OCI-LY1 (cell line): ENCODE data around the gene TPRG1.
A peak's percentile ranks its signal among the peaks of the same experiment; 100 is the strongest.

Source experiments
- H2AFZ ChIP-seq: fragments of 200-600 bp; sonication (generic), shearing (Covaris generic); 2 replicates; pipeline ENCODE4 v1.6.0; 2014; ENCODE audit warnings: antibody characterized with exemption, mild to moderate bottlenecking, low read length
- H3F3A ChIP-seq: fragments of 200-600 bp; sonication (generic), shearing (Covaris generic); 2 replicates; pipeline ENCODE4 v1.6.0; 2014; ENCODE audit warnings: mild to moderate bottlenecking, antibody characterized with exemption, low read length, moderate library complexity; ENCODE audit not compliant: insufficient read depth
- H3K27ac ChIP-seq: fragments of 200-600 bp; sonication (generic); 2 replicates; pipeline ENCODE4 v1.5.1; 2014; ENCODE audit warnings: low read length, mixed run types, mild to moderate bottlenecking, low read depth; ENCODE audit not compliant: poor library complexity, severe bottlenecking
- H3K27me3 ChIP-seq: fragments of 200-600 bp; sonication (generic); 2 replicates; pipeline ENCODE4 v1.6.0; 2014; ENCODE audit warnings: antibody characterized with exemption, mild to moderate bottlenecking, low read length, moderate library complexity; ENCODE audit not compliant: insufficient read depth
- H3K36me3 ChIP-seq: fragments of 200-600 bp; sonication (generic); 2 replicates; pipeline ENCODE4 v1.6.1; 2014; ENCODE audit warnings: mild to moderate bottlenecking, antibody characterized with exemption, low read length, moderate library complexity, mixed read lengths; ENCODE audit not compliant: insufficient read depth
- H3K4me1 ChIP-seq: fragments of 200-600 bp; sonication (generic); 2 replicates; pipeline ENCODE4 v1.5.1; 2014; ENCODE audit warnings: mild to moderate bottlenecking, low read length, moderate library complexity; ENCODE audit not compliant: insufficient read depth, severe bottlenecking
- H3K4me2 ChIP-seq: fragments of 200-600 bp; sonication (generic), shearing (Covaris generic); 2 replicates; pipeline ENCODE4 v1.6.1; 2014; ENCODE audit warnings: low read length
- H3K4me3 ChIP-seq: fragments of 200-600 bp; sonication (generic); 2 replicates; pipeline ENCODE4 v1.5.1; 2014; ENCODE audit warnings: low read length, low read depth, mild to moderate bottlenecking, mixed read lengths; ENCODE audit not compliant: poor library complexity, severe bottlenecking
- H3K79me2 ChIP-seq: fragments of 200-600 bp; shearing (Covaris generic); 2 replicates; pipeline ENCODE4 v1.6.1; 2016; ENCODE audit warnings: mixed run types, low read length, mixed read lengths; ENCODE audit not compliant: insufficient read depth
- H3K9ac ChIP-seq: fragments of 200-600 bp; sonication (generic), shearing (Covaris generic); 2 replicates; pipeline ENCODE4 v1.6.1; 2014; ENCODE audit warnings: mild to moderate bottlenecking, low read length, mixed read lengths
- H3K9me2 ChIP-seq: fragments of 200-600 bp; sonication (generic), shearing (Covaris generic); 2 replicates; pipeline ENCODE4 v1.6.1; 2014; ENCODE audit warnings: low read depth, mild to moderate bottlenecking, low read length, mixed read lengths
- H3K9me3 ChIP-seq: fragments of 200-600 bp; shearing (Covaris generic); 2 replicates; pipeline ENCODE4 v1.6.1; 2014; ENCODE audit warnings: low read length, mixed read lengths
- H4K20me1 ChIP-seq: fragments of 200-600 bp; sonication (generic), shearing (Covaris generic); 2 replicates; pipeline ENCODE4 v1.6.0; 2016; ENCODE audit warnings: mild to moderate bottlenecking, low read length; ENCODE audit not compliant: insufficient read depth
- CTCF ChIP-seq: fragments of 200-600 bp; sonication (generic), shearing (Covaris generic); IDR thresholded peaks from 2 replicates; pipeline ENCODE4 v1.5.1; 2017; ENCODE audit warnings: mild to moderate bottlenecking, antibody characterized with exemption, low read length, moderate library complexity, mixed read lengths
- EZH2 ChIP-seq: fragments of 200-600 bp; sonication (generic), shearing (Covaris generic); IDR thresholded peaks from 2 replicates; pipeline ENCODE4 v1.8.0; 2017; ENCODE audit warnings: borderline replicate concordance, mixed run types, mild to moderate bottlenecking, antibody characterized with exemption, low read length, moderate library complexity, mixed read lengths

The TPRG1 gene

GRCh38 chr3:189229196-189229828 is 57.5 kb downstream of the TPRG1 start:
- H3K27me3 ChIP-seq = no peaks in the 10 kb centered on the region
- no peaks in the 10 kb centered on the region for H3F3A ChIP-seq
- no peaks in the 10 kb centered on the region for H3K4me1 ChIP-seq
- H4K20me1 ChIP-seq = no peaks in the 10 kb centered on the region
- no peak overlapping the region for H3K4me2 ChIP-seq
- H3K79me2 ChIP-seq = no peaks in the 10 kb centered on the region
- no peak overlapping the region for H3K9ac ChIP-seq
- no peaks in the 10 kb centered on the region for H3K9me3 ChIP-seq
- no peak overlapping the region for H3K4me3 ChIP-seq
- no peaks in the 10 kb centered on the region for H3K9me2 ChIP-seq
- no peaks in the 10 kb centered on the region for H3K36me3 ChIP-seq
- H3K27ac ChIP-seq = no peak overlapping the region
- no peak overlapping the region for H2AFZ ChIP-seq
- TF ChIP-seq EZH2 = no peak
- no peak for TF ChIP-seq CTCF

- TF ChIP-seq EZH2 (no peak), CTCF (no peak)
- no peaks in the 10 kb centered on the region for H3K79me2 ChIP-seq
These were observed 61.0 kb downstream of the TPRG1 start for GRCh38 chr3:189232790-189233189.

GRCh38 chr3:189233225-189233858 is 61.6 kb downstream of the TPRG1 start:
- H4K20me1 ChIP-seq = no peaks in the 10 kb centered on the region
- H3F3A ChIP-seq = no peaks in the 10 kb centered on the region
- no peak overlapping the region for H2AFZ ChIP-seq
- no peaks in the 10 kb centered on the region for H3K36me3 ChIP-seq
- no peaks in the 10 kb centered on the region for H3K27me3 ChIP-seq
- TF ChIP-seq CTCF (peak; percentile 57), EZH2 (no peak)
- H3K9me2 ChIP-seq = no peaks in the 10 kb centered on the region
- no peak overlapping the region for H3K27ac ChIP-seq
- H3K4me3 ChIP-seq = no peak overlapping the region
- H3K4me1 ChIP-seq = no peaks in the 10 kb centered on the region
- no peaks in the 10 kb centered on the region for H3K79me2 ChIP-seq
- H3K9ac ChIP-seq = no peak overlapping the region
- H3K9me3 ChIP-seq = no peaks in the 10 kb centered on the region
- H3K4me2 ChIP-seq = no peak overlapping the region

More at GRCh38 chr3:189232790-189233189, 61.0 kb downstream of the TPRG1 start:
- no peaks in the 10 kb centered on the region for H3K9me3 ChIP-seq
- no peaks in the 10 kb centered on the region for H3K9me2 ChIP-seq
- no peaks in the 10 kb centered on the region for H3K4me1 ChIP-seq
- no peaks in the 10 kb centered on the region for H3F3A ChIP-seq
- H3K27ac ChIP-seq = no peak overlapping the region
- no peaks in the 10 kb centered on the region for H3K27me3 ChIP-seq
- no peak overlapping the region for H3K4me3 ChIP-seq
- no peak overlapping the region for H3K4me2 ChIP-seq
- no peak overlapping the region for H2AFZ ChIP-seq
- H3K36me3 ChIP-seq = no peaks in the 10 kb centered on the region
- no peaks in the 10 kb centered on the region for H4K20me1 ChIP-seq
- no peak overlapping the region for H3K9ac ChIP-seq
